Embryonic facial prominence (tissue), 1 donor: ENCODE measurements around the gene ADK.
A peak's percentile ranks its signal among the peaks of the same experiment; 100 is the strongest.
"Not testable (repeated sequence)": the region's sequence is repeated elsewhere in the genome, so short reads cannot be mapped to it uniquely, and the experiment has no call there.

ENCODE experiments used
- DNase-seq: peaks from one replicate; pipeline ENCODE4 v3.0.0-alpha.2; 2016; ENCODE audit errors: extremely low spot score

Gene ADK

DNA sequence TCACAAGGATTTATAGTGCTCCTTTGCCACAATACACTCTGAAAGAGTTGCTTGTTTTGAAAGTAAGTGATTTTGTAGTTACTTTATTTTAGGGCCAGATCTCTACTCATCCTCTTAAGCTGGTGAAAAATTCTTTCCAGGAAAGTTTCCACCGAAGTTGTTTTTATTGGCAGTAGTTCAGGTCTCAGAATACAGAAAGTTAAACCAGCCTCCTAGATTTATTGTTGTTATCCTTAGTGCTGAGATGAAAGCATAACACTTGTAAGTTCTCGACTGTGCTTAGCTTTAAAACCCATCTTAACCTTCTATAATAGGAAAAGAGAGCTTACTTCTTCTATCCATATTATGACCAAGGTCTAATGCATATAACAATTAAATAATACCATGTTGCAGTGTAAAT is 5.9 kb upstream of the ADK start:
- DNase-seq: no peak

DNA sequence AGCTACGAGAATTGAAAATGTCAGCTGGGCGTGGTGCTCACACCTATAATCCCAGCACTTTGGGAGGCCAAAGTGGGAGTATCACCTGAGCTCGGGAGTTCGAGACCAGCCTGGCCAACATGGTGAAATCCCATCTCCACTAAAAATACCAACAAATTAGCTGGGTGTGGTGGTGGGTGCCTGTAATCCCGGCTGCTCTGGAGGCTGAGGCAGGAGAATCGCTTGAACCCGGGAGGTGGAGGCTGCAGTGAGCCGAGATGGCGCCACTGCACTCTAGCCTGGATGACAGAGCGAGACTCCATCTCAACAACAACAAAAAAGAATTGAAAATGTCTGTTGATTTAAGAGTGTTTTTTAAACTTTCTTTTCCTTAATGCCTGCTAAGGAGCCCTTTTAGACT is 4.0 kb upstream of the ADK start:
- DNase-seq: not testable (repeated sequence)

DNA sequence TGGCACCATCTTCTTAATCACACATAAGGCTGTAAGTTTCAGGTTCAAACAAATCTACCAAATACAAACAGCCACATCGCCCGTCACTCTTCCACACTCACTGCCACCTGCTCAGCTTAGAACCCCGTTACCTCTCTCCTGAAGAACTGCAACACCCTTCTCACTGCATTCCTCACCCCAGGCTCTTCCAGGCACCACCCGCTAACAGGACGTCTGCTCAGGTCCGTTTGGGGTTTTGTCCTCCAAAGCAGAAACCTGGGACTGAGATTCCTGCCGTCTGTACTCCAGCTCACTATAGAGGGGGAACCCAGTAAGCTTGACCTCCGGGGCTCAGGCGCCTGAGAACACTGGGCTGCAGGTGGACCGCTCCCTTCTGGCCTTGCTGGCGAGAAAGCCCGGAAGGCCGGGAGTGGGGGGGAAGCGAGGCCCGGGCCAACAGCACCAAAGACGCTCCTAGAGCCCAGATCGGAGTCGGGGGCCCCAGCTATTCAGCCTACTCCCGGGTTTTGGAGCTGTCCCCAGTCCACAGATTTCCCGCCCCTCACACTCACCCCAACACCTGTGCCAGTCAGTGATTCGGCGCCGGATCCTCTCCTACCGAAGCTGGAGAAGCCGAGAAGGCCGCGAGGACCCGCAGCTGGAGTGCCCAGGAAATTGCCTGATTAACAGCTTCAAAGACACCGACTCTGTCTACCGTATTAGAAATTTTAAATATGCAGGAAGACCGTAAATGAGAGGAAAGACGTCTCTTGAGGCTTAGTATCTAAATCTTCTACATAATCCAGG is 624 bp upstream of the ADK start, which contains the start of gene AP3M1:
AP3M1 (minus strand) TSS at position 625 of the 786 bp plus-strand sequence. CDS start 12,449 bp downstream, outside the sequence.
- peak; percentile 9 for DNase-seq

DNA sequence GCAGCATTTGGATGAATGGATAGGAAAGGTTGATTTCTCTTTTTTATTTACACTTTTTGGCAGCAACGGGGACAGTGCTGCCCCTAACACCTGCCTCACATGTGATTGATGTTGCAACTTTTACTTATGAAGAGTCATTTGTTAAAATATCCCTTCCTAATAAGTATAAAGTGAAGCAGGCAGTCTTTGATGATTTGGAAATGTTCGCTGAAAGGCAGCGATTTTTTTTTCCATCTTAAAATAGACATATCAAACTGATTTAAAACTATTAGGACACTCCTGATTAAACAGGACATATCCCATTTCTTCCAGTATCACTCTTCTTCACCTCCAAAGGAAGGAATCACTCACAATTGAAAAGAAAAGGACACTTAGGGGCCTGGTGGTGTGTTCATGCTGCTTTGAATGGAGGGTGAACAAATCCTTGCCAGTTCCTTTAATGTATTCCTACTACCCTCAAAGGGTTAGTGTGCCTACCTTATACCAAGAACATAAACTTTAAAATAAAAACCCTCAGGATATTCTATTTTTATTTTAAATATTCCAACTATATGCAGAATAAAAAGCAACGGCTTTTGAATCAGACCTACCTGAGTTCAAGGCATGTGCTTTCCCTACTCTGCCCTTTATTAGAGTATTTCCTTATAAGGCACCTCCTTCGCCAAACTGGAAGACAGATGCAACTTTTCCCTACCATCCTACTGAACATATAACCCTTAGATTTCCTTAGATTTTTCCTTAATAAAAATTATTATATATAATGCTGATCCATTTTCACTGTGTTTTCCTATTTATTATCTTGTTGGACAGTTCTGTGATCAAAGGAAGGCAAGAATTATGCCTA is 1.1 kb downstream of the ADK start:
- no peak for DNase-seq

DNA sequence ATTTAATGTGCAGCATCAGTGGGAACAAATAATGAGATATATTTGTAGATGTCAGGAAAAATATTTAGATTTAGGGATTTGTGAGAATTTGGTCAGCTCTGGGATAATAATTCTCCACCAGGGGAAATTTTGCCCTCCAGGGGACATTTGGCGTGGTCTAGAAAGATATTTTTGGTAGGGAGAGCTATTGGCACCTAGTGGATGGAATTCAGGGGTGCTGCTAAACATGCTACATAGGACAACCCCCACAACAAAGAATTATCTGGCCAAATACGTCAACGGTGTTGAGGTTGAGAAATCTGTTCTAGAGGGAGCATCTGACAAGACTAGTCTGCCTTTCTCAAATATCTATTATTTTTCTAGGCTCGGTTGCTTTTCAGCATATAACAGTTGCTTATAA is 2.1 kb downstream of the ADK start:
- DNase-seq: no peak

DNA sequence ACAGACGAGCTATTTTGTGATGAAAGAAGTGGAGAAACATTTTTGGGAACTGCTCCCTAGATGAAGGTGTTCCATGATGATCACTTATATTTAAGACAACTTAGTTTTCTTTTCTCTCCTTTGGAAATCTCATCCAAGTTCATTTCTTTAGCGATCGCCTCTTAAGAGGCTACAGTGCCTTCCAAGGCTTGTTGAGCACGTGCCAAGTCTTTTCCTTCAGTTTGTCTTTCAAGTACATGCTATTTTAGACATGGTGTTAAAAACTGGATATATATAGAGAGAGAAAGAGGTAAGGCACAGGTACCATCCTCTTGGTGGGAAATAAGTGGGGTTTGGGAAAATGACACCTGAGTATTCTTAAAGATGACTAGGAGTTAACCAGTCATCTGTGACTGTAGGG is 2.7 kb downstream of the ADK start:
- DNase-seq: no peak

DNA sequence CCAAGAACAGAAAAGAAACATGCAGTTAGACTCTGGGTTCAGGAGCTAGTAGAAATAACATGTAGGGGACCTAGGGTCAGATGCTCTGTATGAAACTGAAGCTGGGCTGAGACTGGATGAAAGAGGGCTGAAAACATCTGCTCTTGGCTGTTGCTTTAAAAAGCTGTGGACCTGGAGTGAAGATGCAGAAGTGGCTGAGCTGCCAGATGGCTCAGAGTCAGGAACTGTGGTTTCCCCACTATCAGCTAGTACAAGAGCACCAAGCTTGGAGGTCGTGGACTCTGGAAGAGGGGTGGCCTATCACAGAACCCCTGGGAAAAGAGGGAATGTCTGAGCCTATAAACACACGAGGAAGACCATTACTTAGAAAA is 5.9 kb downstream of the ADK start:
- DNase-seq: no peak

DNA sequence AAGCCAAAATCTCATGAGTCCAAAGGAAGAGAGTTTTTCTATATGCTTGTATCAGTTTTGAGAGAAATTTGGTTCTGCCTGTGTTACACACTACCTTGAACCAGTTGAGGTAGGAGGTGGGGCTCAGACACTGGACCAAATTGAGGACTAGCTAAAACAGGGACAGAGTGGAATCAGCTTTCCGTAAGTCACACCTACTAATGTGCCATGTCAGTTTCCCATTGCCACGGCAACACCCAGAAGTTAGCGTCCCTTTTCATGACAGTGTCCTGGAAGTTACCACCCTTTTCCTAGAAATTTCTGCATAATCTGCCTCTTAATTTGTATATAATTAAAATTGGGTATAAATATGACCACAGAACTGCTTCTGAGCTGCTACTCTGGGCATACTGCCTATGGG is 9.0 kb downstream of the ADK start:
- DNase-seq: no peak

DNA sequence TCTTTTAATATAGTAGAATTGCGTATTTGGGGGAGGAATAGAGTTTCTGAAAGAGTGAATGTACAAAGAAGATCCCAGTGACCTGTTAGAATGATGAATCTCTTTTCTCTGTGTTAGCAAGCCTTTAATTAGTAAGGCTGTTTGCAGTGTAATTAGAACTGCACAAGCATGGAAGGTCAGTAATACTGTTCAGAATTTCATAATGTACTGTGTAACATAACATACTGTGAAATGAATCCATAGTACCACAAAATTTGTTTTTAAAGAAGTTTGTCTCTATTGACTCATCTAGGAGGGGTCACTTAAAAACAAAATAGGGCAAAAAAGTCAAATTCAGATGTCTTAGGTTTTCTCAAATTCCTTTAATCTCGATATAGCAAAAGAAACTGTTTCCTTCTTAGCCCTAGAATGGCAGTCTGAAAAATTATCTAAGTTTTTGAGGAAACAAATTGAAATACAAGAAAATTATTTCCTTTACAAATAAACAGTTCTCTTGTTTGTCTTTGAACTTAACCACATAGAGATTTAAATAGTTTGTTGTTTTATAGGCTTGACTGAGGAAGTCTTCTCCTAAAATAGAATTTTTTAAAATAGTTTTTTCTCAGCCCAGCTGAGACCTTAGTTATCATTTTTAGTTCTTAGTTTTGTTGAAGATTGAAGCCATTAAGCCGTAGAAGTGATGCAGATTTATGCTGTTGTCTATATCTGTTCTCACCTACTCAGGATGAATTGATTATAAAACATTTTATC is 12.5 kb downstream of the ADK start:
- no peak for DNase-seq

DNA sequence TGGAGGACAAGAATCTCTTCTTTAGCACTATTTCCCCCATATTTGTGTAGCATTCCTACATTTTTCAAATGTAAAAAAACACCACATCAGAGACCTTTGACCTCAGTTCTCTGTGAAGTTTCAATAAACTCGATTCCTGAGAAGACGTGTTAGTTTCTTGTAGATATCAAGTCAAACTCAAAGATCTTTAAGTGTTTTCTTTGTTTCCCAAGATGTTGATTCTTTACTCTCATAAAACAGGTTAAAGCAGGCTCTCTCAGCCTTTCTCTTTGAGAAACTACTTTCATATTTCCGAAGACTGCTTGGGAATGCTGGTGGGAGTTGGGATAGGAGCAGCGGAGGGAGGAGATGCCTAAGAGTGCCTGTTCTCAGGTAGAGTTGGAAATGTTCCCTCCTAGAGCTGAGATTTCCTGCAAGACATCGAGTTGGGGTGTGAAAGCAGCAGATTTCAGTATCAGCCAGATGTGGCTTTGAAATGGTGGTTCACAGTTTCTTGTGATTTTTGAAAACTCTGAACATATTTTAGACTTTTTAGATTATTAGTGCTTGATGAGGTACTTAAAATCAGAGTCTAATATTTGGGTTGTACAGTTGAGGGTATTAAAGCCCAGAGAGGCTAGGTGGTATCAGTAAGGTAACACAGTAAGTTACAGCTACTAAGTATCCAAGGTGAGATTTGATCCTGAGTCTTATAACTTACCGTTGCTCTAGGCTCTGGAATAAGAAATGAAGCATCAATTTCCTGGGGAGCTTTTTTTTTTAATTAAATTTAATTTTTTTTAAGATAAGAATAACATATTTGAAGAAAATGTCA is 13.9 kb downstream of the ADK start:
- DNase-seq: no peak

DNA sequence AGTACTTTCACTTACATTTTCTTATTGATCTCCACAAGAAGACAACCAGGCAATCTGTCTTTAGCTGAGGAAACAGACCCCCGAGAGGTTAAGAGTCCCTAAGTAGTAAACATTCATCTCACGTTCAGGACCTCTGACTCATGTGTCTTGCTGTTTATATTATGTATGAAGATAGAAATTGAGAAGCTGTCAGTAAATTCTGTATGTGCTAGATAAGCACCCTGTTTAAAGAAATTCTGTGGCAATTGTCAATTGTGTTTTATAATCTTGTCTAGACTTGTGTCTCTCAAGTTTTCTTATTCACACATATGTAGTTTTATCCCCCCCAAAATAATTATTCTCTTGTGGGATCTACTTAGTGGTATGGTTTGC is 14.5 kb downstream of the ADK start:
- no peak for DNase-seq

DNA sequence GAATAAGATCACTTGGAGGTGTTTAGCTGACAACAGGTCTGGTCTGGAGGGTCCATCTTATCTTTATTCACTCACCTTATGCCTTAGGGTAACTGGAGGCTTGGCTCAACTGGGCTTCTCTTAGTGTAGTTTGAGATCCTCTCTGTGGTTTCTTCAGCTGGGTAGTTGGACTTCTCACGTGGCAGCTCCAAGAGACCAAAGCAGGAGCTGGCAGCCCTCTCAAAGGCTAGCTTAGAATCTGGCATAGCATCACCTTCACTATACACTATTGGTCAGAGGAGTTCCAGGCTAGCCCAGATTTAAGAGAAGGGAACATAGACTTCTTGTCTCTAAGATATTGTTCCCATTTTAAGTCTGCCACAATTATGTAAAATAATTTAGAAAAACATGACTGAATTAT is 16.4 kb downstream of the ADK start:
- no peak for DNase-seq

DNA sequence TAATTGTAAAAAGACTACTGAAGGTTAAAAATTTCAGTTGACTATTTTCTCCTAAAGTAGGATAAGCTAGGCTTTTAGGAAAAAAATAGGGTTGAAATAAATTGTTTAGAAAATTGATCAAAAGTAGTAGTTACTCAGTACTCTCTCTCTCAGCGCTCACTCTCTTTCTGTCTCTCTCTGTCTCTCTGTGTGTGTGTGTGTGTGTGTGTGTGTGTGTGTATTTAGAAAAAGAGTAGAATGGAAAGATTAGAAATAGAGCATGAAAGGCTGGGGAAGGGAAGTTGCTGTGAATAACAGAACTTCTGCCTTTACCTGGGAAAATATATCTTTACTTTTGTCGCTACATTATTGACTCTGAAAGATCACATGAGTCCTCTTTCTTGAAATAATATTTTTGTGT is 20.6 kb downstream of the ADK start:
- no peak for DNase-seq

DNA sequence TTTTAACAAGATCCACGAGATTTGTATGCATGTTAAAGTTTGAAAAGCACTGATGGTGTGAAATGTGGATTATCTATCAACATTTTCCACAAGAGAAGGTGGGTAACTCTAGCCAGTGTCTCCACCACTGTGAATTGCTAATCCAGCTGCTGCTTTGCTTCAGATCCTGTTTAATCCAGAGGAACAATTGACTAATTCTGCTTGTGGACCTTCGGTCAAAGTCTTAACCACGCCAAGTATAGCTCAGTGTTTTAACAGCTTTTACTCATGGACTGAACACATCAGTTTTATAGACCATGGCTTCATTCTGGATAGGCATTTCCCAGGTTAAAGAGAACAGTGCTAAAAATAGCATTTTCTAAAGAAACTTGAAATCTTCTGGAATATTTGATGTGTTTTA is 23.5 kb downstream of the ADK start:
- no peak for DNase-seq

DNA sequence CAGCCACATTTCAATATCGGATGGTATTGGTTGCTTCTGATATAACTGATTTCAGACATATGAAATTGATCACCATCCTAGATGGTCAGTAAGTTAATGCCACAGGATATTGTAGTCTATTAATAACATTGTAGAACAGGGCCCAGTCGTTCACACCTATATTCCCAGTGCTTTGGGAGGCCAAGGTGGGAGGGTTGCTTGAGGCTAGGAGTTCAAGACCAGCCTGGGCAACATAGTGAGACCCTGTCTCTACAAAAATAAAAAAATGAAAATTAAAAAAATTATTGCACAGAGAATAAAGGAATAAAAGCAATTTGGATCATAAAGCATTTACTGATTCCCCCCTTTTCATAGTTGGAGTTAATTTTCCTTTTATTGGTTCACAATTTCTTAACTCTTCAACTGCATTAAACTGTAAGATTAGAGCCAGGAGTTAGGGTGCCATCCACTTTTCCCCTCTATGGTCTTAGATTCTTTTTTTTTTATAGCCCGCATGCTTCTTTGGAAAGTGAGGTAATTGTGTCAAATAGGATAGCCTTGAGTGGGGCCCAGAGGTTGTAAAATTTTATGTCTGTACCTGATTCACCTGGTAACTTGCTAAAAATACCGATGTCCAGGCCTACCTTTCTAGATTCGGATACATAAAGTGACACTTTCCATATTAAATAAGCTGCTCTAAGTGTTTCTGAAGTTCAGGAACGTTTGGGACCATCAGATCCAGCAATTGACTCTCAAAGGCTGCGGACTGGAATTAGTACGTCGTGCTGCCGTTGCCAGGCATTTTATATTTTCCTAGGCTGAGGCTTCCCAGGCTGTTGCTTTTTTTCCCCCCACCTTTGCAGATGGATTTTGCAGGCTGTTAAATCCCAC is 24.7 kb downstream of the ADK start:
- DNase-seq: no peak

DNA sequence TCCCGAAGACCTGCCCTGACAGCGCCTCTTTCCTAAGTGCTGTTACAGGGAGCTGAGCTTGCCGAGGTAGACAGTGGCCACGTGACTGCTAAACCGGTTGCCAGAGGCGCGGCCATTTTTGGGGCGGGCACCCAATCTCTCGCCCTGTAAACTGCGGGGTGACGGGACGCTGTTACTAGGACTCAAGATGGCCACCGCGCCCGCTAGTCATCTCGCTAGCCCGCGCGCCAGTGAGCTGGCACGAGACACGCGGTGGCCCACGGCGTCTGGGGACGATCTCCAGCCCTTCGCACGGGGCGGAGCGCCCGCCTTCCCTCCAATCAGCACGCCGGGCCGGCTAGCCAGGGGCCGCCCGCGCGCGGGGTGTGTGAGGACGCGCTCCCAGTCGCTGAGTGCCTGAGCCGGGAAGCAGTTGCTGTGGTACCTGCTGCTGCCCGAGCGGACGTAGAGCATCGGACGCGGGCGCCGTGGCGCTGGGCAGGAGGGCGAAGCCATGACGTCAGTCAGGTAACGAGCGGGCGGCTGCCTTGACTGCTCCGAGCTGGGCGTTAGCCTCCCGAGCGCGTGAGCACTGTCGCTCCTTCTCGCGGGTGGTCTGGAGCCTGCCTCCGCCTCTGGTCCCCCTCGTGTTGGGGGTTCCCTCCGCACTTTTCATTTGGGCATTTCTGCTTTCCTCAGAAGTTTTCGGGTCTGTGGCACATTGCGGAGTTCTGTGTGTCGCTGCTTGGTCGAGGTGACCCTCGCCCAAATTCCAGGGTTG is 25.5 kb downstream of the ADK start:
- DNase-seq: peak; percentile 87

DNA sequence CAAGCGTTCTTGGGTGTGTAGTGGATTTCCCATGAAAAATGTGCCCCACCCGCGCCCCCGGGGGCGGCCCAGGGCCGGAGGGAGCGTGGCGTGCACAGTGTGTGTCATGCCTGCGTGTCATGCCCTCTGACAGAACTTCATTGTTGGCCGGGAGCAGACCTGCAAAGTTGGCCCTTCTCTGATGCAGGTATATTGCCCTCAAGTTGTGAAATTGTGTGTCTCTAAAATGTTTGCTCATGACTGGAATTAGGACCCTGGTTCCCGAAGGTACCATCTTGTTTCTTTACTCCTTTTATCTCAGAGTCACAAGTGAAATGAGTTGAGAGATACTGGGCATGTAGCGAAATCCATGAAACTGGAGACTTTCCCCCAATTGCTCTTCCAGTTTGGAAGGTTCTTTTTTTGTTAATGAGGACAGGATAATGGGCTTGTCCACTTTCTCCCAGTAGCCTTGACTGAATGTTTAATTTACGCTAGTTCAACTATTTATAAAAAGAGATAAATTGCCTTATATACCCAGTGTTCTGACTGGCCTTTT is 26.2 kb downstream of the ADK start:
- DNase-seq: no peak

DNA sequence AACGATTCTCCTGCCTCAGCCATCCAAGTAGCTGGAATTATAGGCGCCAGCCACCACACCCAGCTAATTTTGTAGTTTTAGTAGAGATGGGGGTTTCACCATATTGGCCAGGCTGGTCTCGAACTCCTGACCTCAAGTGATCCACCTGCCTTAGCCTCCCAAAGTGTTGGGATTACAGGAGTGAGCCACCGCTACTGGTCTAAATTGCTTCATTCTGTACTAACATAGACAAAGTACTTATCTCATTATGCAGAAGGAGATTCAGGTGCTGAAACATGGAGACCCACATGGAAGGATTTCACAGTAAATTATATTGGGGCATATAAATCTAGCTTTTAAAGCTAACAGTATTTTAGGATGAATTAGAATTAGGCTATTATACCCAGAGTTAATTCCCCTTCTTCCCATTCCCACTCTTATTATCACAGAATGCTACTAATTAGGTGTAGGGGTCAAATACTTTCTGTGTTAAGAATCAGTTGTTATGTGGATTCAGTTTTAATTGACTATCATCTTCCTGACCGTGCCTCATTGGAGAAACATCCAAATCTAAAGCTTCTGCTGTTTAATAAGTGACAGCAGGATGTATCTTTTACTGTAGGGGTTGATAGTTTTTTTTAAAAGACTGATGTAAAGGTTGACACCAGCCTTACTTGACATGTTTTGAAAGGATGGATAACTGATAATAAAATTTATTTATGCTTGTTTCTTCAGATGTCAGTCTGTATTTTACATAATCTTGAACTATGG is 27.2 kb downstream of the ADK start:
- no peak for DNase-seq
